Measurements from ENCODE around the gene PRRG3.

DNA sequence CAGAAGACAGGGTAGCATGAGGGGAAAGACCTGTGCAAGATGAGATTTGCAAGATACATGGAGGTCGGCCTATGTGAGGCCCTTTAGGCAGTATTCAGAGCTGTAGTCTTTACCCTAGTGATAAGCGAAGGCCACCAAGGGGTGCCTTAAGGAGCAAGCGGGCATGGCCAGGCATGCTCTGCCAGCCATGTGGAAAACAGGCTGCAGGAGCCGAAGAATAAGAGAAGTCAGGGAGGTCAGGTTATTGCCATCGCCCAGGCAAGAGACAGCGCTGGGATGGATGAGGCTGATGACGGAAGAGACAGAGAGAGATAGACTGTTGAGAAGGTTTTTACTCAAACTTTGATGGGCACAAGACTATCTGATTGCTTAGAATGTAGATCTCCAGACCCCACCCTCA, 13.6 kb downstream of the PRRG3 start:
- no peak for TF ChIP-seq RAD21 (CRISPR knock-in tag; conservative IDR thresholded peaks at IDR 0.05 in 1 of 2, IDR thresholded peaks at IDR 0.05 in 1 of 2)
- no peak for TF ChIP-seq DLX4 (CRISPR knock-in tag; IDR thresholded peaks at IDR 0.05)
- TF ChIP-seq ARNT (IDR thresholded peaks at IDR 0.05) = no peak
- no peak for TF ChIP-seq ZBTB40 (IDR thresholded peaks at IDR 0.05)
- no peak for TF ChIP-seq ZBTB40 (CRISPR knock-in tag; IDR thresholded peaks at IDR 0.05)

Measured in K562 (cell line).